Activated T-helper 17 cell treated with anti-CD3 and anti-CD28 coated beads, Interleukin-2, amount 50 U/mL, for 72 hours (primary cell): Measurements from ENCODE around the gene DAB1. TPM values are rescaled to one million over a fixed set of nuclear protein-coding genes. Genes with fewer than 3 reads are reported as not detected.
"Not testable (repeated sequence)": the region's sequence is repeated elsewhere in the genome, so short reads cannot be mapped to it uniquely, and the experiment has no call there.

Experiments used
- ATAC-seq: fragments of 150-1000 bp; cut with Tn5 transposase; replicated peaks from 2 replicates; pipeline ENCODE4 v1.10.0; 2021; ENCODE audit warnings: mild to moderate bottlenecking, moderate library complexity
- H3K27ac Mint-ChIP-seq: one replicate; pipeline ENCODE4 v1.8.0; 2022; ENCODE audit warnings: mixed read lengths
- H3K27me3 Mint-ChIP-seq: one replicate; pipeline ENCODE4 v1.8.0; 2022; ENCODE audit warnings: mixed read lengths
- H3K36me3 Mint-ChIP-seq: one replicate; pipeline ENCODE4 v1.8.0; 2022; ENCODE audit warnings: low read depth, mild to moderate bottlenecking, mixed read lengths
- H3K4me1 Mint-ChIP-seq: one replicate; pipeline ENCODE4 v1.8.0; 2022; ENCODE audit warnings: mixed read lengths
- H3K4me3 Mint-ChIP-seq: one replicate; pipeline ENCODE4 v1.8.0; 2022; ENCODE audit warnings: mild to moderate bottlenecking, mixed read lengths
- H3K9me3 Mint-ChIP-seq: one replicate; pipeline ENCODE4 v1.8.0; 2022; ENCODE audit warnings: mixed read lengths
- total RNA-seq, 2 donors: library from RNA; stranded (reverse); gene quantifications; one replicate each; pipeline ENCODE4 v1.2.3, GENCODE V29; 2022

Gene DAB1
- total RNA-seq, 2 donors from 2014 or later = 1.7 to 2.7 TPM

DNA sequence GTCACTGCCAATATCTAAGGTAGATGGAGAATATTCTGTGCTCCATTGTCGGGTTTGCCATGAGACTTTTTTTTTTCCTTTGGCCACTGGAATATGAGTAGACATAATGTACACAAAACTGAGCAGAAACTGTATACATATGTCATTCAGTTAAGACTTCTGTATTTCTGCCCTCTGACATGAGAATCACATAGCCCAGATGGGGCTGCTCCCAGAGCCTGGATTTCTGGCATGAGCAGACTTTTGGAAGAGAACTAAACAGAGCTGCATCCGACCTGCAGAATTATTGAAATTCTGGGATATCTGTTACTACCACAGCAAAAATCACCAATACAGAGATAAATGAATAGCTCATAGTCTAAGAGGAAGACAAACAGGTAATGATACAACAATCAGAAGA, 62.3 kb downstream of the DAB1 start:
- H3K27me3 Mint-ChIP-seq = no peaks in the 10 kb centered on the region
- ATAC-seq = no peak
- no peak overlapping the region for H3K4me3 Mint-ChIP-seq
- H3K9me3 Mint-ChIP-seq = no peaks in the 10 kb centered on the region
- H3K4me1 Mint-ChIP-seq = no peaks in the 10 kb centered on the region
- H3K36me3 Mint-ChIP-seq = no peaks in the 10 kb centered on the region
- H3K27ac Mint-ChIP-seq = no peak overlapping the region

DNA sequence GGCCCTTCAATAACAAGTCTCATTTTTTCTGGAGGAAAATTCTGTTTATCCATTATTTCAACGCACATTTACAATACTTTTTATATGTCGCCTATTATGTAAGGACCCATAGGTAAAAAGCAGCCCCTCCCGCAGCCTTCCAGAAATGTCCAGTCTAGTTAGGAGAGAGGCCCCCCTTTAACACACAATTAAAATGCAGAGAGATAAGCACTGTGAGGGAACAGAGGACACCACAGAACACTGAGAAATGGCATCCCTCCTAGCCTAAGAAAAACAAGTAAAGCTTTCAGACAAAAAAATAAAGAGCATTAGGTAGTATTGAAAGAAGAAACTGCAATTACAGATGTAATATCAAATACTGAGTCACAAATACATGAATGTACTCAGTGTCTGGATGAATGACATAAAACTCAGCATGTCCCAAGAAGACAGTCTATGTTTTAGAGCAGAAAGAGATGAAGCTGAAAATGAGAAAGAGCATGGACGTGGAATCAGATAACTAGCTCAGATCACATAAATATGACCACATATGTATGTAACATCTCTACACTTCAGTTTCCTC, 62.9 kb downstream of the DAB1 start:
- H3K36me3 Mint-ChIP-seq = no peaks in the 10 kb centered on the region
- ATAC-seq = no peak
- H3K27ac Mint-ChIP-seq = no peak overlapping the region
- no peak overlapping the region for H3K4me3 Mint-ChIP-seq
- H3K4me1 Mint-ChIP-seq = no peaks in the 10 kb centered on the region
- no peaks in the 10 kb centered on the region for H3K9me3 Mint-ChIP-seq
- no peaks in the 10 kb centered on the region for H3K27me3 Mint-ChIP-seq

DNA sequence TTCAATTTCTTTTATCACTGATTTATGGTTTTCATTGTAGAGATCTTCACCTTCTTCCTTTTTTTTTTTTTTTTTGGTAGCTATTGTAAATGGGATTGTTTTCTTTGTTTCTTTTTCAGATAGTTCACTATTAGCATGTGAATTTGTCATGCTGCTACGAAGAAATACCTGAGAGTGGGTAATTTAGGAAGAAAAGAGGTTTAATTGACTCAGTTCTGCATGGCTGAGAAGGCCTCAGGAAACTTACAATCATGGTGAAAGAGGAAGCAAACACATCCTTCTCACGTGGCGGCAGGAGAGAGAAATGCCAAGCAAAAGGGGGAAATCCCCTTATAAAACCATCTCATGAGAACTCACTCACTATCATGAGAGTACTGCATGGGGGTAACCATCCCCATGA, 66.4 kb downstream of the DAB1 start:
- no peaks in the 10 kb centered on the region for H3K4me1 Mint-ChIP-seq
- no peaks in the 10 kb centered on the region for H3K9me3 Mint-ChIP-seq
- H3K4me3 Mint-ChIP-seq = no peak overlapping the region
- no peak overlapping the region for H3K27ac Mint-ChIP-seq
- no peak for ATAC-seq
- H3K36me3 Mint-ChIP-seq = no peaks in the 10 kb centered on the region
- H3K27me3 Mint-ChIP-seq = peaks cover 4% of the 10 kb centered on the region

DNA sequence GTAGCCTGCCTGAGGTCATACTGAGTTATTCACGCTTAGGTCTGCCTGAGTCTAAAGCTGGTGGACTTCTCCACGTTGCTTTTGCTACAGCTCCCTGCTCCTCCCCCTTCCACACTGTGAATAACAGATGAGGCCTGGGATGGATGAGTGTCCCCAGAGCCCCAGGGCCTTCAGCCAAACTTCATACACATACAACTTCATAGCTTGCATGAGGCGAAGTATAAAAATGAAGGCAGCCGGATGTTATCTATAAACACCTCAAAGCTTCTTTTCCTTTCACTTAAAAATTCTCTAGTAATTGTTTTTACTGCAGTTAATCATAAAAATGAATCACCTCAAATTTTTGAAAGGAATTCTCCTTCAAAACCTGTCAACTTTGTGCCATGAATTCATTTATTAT, 70.2 kb downstream of the DAB1 start:
- Mint-ChIP-seq H3K27ac (no peak overlapping the region), H3K27me3 (peaks cover 4% of the 10 kb centered on the region), H3K4me1 (no peaks in the 10 kb centered on the region), H3K4me3 (no peak overlapping the region), H3K36me3 (no peaks in the 10 kb centered on the region), H3K9me3 (no peaks in the 10 kb centered on the region)
- ATAC-seq = no peak

DNA sequence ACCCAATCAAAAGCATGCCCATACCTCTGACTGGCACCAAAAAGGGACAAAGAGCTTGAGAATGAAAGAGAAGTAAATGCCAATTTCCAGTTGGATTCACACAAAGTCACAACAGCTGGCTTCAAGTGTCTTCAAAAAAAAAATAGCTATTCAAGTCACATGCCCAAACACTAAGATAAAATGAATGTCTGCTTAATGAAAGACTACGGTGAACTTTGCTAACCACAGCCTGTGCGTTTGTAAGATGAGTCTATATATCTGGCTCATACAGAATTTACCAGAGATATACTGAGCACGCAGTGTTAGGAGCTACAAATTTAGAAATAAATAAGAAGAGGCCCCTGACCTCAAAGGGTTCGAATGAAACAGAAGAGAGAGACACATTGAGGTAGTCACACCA, 73.2 kb downstream of the DAB1 start:
- no peak overlapping the region for H3K27ac Mint-ChIP-seq
- H3K4me1 Mint-ChIP-seq = no peaks in the 10 kb centered on the region
- H3K4me3 Mint-ChIP-seq = no peak overlapping the region
- H3K27me3 Mint-ChIP-seq = peaks cover 4% of the 10 kb centered on the region
- no peaks in the 10 kb centered on the region for H3K36me3 Mint-ChIP-seq
- no peaks in the 10 kb centered on the region for H3K9me3 Mint-ChIP-seq
- no peak for ATAC-seq

DNA sequence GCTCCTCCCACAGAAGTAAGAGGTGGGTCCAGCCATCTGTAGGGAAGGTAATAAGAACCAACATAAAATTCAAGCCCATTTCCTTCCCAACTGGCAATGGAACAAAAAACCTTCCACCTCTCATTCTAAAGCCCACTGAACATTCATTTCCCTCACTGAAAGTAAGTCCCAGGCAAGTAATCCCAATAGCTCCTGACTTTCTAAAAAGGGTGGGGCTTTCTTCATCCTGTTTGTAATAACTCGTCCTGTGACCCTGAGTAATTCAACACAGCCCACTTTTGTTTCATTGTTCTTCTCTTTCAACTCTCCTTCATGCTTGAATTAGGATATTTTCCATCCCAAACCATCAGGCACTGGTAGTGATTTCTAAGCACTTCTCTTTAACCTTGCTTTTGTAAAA, 74.9 kb downstream of the DAB1 start:
- Mint-ChIP-seq H3K36me3 (no peaks in the 10 kb centered on the region), H3K4me3 (no peak overlapping the region), H3K27me3 (peaks cover 3% of the 10 kb centered on the region), H3K9me3 (no peaks in the 10 kb centered on the region), H3K27ac (no peak overlapping the region), H3K4me1 (no peaks in the 10 kb centered on the region)
- ATAC-seq = no peak

DNA sequence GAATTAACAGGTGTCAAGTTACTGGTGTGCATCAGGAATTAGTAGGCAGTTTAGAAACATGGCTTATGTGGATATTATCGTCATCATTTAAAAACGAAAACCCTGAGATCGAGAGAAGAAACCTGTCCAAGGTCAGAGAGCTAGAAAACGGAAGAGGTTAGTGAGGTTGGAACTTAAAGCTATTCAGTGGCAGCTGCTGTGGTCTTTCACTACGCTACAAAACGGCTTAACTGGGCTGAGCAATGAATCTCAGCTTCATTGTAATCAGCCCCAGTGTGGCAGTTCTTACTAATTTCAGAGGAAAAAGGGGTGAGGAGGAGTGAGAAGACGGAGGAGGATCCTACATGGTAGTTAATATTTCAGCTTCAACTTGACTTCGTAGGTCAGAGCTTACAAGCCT, 77.9 kb downstream of the DAB1 start:
- peak; percentile 23 for ATAC-seq
- Mint-ChIP-seq H3K9me3 (no peaks in the 10 kb centered on the region), H3K27me3 (peaks cover 3% of the 10 kb centered on the region), H3K4me1 (no peaks in the 10 kb centered on the region), H3K36me3 (no peaks in the 10 kb centered on the region), H3K27ac (no peak overlapping the region), H3K4me3 (no peak overlapping the region)

DNA sequence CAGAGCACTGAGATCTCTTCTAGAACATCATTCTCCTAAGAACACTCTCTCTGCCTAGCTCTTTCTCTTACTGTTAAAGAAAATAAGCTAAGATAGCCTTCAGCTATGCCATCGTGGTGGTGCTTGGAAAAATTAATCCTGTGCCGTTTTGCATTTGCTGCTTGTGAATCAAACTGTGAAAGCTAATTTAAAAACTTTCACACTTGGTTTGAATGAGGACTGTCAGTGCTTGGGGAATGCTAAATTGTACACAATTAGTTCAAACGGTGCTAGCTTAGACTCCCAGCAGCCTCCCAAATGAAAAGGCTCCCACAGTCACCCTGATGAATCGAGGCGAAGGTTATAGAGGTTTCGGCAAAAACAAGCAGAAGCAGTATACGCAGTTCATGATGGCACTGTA, 79.6 kb downstream of the DAB1 start:
- H3K9me3 Mint-ChIP-seq = no peaks in the 10 kb centered on the region
- H3K27ac Mint-ChIP-seq = no peak overlapping the region
- no peaks in the 10 kb centered on the region for H3K4me1 Mint-ChIP-seq
- H3K27me3 Mint-ChIP-seq = peaks cover 3% of the 10 kb centered on the region
- no peaks in the 10 kb centered on the region for H3K36me3 Mint-ChIP-seq
- no peak for ATAC-seq
- H3K4me3 Mint-ChIP-seq = no peak overlapping the region

DNA sequence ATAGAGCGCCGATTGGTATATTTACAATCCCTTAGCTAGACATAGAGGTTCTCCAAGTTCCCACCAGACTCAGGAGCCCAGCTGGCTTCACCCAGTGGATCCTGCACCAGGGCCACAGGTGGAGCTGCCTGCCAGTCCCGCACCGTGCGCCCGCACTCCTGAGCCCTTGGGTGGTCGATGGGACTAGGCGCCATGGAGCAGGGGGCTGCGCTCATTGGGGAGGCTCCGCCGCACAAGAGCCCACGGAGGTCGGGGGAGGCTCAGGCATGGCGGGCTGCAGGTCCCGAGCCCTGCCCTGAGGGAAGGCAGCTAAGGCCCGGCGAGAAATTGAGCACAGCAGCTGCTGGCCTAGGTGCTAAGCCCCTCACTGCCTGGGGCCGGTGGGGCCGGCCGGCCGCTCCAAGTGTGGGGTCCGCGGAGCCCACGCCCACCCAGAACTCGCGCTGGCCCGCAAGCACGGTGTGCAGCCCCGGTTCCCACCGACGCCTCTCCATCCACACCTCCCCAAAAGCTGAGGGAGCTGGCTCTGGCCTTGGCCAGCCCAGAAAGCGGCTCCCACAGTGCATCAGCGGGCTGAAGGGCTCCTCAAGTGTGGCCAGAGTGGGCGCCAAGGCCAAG, 80.5 kb downstream of the DAB1 start:
- H3K9me3 Mint-ChIP-seq, H3K27ac Mint-ChIP-seq, H3K4me3 Mint-ChIP-seq, H3K36me3 Mint-ChIP-seq, H3K27me3 Mint-ChIP-seq, ATAC-seq, H3K4me1 Mint-ChIP-seq: not testable (repeated sequence)

DNA sequence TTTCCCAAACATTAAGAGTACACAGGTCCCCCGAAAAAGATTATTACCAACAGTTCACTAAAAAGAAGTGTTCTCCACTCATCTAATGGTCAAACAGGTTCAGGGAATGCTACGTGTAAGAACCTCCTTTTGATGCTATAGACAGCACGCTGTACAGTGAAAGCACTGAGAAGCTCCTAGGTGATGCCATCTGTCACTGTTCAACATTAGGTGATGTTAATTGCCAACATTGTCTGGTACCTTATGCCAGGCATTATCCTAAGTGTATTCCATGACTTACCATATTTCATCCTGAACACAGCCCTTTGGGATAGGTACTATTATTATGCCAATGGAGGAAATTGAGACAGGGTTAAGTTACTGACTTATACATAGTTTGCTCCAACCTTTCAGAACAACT, 82.1 kb downstream of the DAB1 start:
- Mint-ChIP-seq H3K9me3 (no peaks in the 10 kb centered on the region), H3K4me1 (no peaks in the 10 kb centered on the region), H3K27me3 (peaks cover 11% of the 10 kb centered on the region), H3K4me3 (no peak overlapping the region), H3K36me3 (no peaks in the 10 kb centered on the region), H3K27ac (no peak overlapping the region)
- ATAC-seq = no peak

DNA sequence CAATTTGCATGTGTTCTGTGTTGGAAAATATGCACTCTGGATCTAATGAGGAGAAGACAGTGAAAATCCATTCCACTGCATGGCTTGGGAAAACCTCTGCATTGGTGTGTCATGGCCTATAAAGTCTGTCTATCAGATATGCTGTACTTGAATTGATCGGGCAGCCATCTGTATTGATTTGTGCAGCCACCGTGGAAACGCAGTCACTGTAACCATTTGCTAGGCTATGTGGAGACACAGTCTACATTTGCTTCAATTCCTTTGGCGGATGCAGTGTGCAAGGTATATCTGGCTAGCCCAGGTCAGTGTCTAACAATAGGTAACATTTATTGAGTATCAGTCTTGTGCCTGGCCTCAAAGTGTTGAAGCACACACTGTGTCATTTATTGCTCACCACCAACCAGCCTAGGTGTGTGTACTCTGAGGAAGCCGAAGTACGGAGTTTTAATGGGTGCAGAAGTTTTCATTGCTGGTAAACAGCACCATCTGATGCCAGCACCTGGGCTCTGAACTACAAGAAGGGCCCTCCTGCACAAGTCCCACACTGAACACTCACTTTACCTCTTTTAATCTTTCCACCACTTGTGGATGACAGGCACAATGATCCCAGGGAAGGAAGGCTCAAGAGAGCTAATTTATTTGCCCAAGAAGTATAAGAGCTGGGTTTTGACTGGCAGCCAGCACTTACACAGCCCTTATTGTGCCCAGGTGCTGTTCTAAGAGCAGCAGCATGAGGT, 83.4 kb downstream of the DAB1 start:
- no peaks in the 10 kb centered on the region for H3K36me3 Mint-ChIP-seq
- H3K4me3 Mint-ChIP-seq = no peak overlapping the region
- H3K4me1 Mint-ChIP-seq = no peaks in the 10 kb centered on the region
- ATAC-seq = no peak
- no peaks in the 10 kb centered on the region for H3K9me3 Mint-ChIP-seq
- H3K27ac Mint-ChIP-seq = no peak overlapping the region
- peaks cover 11% of the 10 kb centered on the region for H3K27me3 Mint-ChIP-seq

DNA sequence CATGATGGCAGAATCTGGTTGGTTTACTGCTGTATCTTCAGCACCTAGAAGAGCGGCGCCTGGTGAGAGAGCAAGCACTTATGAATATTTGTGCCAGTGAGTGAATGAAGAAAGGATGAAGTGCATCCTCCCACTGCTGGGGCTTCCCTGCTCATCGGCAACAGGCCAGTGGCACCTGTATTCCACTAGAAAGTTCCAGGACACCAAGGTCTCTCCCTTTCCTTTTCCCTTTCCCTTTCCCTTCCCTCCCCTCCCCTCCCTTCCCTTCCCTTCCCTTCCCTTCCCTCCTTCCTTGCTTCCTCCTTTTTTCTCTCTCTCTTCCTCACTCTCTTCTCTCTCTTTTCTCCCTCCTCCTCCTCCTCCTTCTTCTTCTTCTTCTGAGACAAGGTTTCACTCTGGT, 86.2 kb downstream of the DAB1 start:
- no peak for ATAC-seq
- Mint-ChIP-seq H3K27ac (no peak overlapping the region), H3K36me3 (no peaks in the 10 kb centered on the region), H3K27me3 (peaks cover 7% of the 10 kb centered on the region), H3K4me1 (no peaks in the 10 kb centered on the region), H3K4me3 (no peak overlapping the region), H3K9me3 (no peaks in the 10 kb centered on the region)

DNA sequence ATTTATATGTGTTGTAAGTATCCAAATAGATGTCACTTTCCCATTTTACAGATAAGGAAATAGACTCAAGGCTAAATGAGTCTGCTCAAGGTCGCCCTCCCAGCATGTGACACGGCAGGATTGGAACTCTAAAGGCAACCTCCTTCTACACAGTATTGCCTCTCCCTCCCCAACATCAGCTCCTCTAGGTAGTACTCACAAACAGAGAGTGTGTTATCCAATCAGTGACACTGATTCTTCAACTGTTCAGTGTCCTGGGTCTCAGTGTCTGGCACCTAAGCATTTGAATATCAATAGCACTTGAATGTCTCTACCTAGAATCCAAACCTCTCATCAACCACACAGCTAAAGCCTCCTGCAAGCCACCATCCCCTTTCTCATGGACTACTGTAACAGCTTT, 87.1 kb downstream of the DAB1 start:
- H3K27me3 Mint-ChIP-seq = peaks cover 7% of the 10 kb centered on the region
- ATAC-seq = no peak
- no peaks in the 10 kb centered on the region for H3K4me1 Mint-ChIP-seq
- H3K4me3 Mint-ChIP-seq = no peak overlapping the region
- H3K36me3 Mint-ChIP-seq = no peaks in the 10 kb centered on the region
- no peak overlapping the region for H3K27ac Mint-ChIP-seq
- H3K9me3 Mint-ChIP-seq = no peaks in the 10 kb centered on the region

DNA sequence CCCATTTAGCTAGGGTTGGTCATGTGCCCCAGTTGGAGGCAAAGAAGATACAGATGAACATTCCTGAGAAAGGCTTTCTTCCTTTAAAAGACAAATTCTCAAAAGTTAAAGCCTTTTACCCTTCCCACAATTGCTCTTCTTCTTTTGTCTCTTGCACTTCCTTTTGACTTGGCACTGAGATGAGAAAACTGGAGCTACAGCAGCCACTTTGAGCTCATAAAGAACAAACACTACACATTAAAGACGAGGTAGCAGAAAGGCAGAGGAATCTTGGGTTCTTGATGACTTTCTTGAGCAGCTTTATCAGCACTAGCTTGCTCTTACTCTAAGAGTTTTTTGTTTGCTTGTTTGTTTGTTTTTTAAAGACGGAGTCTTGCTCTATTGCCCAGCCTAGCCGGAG, 92.2 kb downstream of the DAB1 start:
- no peaks in the 10 kb centered on the region for H3K36me3 Mint-ChIP-seq

DNA sequence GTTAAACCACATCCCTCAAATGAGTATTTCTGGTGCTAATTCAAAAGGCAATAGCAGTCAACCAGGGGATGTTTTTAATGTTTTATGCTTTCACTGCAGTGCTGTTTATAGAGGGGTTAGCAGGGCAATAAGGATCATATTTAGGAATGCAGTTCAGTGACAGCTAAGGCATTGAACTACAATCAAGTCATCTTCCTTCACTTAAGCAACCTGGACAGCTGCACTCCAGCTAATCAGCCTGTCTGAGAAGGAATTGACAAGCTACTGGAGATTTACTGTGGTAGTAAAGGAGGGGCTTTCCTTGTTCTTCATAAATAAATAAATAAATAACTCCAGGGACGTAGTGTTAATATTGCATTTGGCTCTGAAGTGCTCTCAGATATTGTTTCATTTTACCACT, 93.9 kb downstream of the DAB1 start:
- H3K4me3 Mint-ChIP-seq = no peak overlapping the region
- no peak overlapping the region for H3K27ac Mint-ChIP-seq
- H3K27me3 Mint-ChIP-seq = no peaks in the 10 kb centered on the region
- ATAC-seq = no peak
- H3K36me3 Mint-ChIP-seq = no peaks in the 10 kb centered on the region
- no peaks in the 10 kb centered on the region for H3K4me1 Mint-ChIP-seq
- peaks cover 4% of the 10 kb centered on the region for H3K9me3 Mint-ChIP-seq

More for the DNA sequence above, 92.2 kb downstream of the DAB1 start:
- Mint-ChIP-seq H3K27me3 (no peaks in the 10 kb centered on the region), H3K9me3 (peaks cover 4% of the 10 kb centered on the region), H3K27ac (no peak overlapping the region), H3K4me1 (no peaks in the 10 kb centered on the region), H3K4me3 (no peak overlapping the region)
- no peak for ATAC-seq
